ENCODE measurements around the gene ARPC1B. TPM values are rescaled to one million over a fixed set of nuclear protein-coding genes. Genes with fewer than 3 reads are reported as not detected.

ARPC1B gene
- total and polyA plus RNA-seq, 2 donors from 2014 or later = 74.1 to 216 TPM

- H3K9me3 ChIP-seq (ENCODE audit: control insufficient read depth in 2 of 3, insufficient read depth in 1 of 3, low read length in 3 of 3) = no peaks in the 10 kb centered on the region
- H3K36me3 ChIP-seq (ENCODE audit: control insufficient read depth in 2 of 3, insufficient read depth in 3 of 3, low read length in 3 of 3) = peaks cover 2 to 30% (median 28%) of the 10 kb centered on the region in 3 donors
- peaks cover 0 to 6% (median 0%) of the 10 kb centered on the region in 3 donors for H3K4me1 ChIP-seq (ENCODE audit: control insufficient read depth in 2 of 3, insufficient read depth in 2 of 3, low read depth in 1 of 3, low read length in 3 of 3)
- H3K4me3 ChIP-seq (ENCODE audit: low read length in 3 of 3) = no peak overlapping the region
- intact Hi-C loops (cut with DNase I) = no loop called here
- FAIRE-seq (no peak), DNase-seq (no peak)
- TF ChIP-seq CTCF (IDR thresholded peaks at IDR 0.05; ENCODE audit: borderline replicate concordance, extremely low read depth, insufficient read depth) = no peak
- H3K9ac ChIP-seq (ENCODE audit: low read length in 3 of 3) = no peak overlapping the region
- H3K27me3 ChIP-seq (ENCODE audit: control insufficient read depth, insufficient read depth, low read length) = no peaks in the 10 kb centered on the region
- H3K27ac ChIP-seq (ENCODE audit: low read depth in 2 of 2, low read length in 2 of 2) = no peak overlapping the region
Observed at GRCh38 chr7:99395616-99396327, 21.2 kb downstream of the ARPC1B start.

- Histone ChIP-seq H3K4me1 (ENCODE audit: control insufficient read depth in 2 of 3, insufficient read depth in 2 of 3, low read depth in 1 of 3, low read length in 3 of 3) (peaks cover 0 to 6% (median 0%) of the 10 kb centered on the region in 3 donors), H3K36me3 (ENCODE audit: control insufficient read depth in 2 of 3, insufficient read depth in 3 of 3, low read length in 3 of 3) (peaks cover 2 to 38% (median 29%) of the 10 kb centered on the region in 3 donors), H3K4me3 (ENCODE audit: low read length in 3 of 3) (no peak overlapping the region), H3K27me3 (ENCODE audit: control insufficient read depth, insufficient read depth, low read length) (no peaks in the 10 kb centered on the region), H3K27ac (ENCODE audit: low read depth in 2 of 2, low read length in 2 of 2) (no peak overlapping the region), H3K9ac (ENCODE audit: low read length in 3 of 3) (no peak overlapping the region), H3K9me3 (ENCODE audit: control insufficient read depth in 2 of 3, insufficient read depth in 1 of 3, low read length in 3 of 3) (no peaks in the 10 kb centered on the region)
- FAIRE-seq (no peak), DNase-seq (peak in 4 of 5 donors; percentile 58 to 67 (median 64))
- no peak for TF ChIP-seq CTCF (IDR thresholded peaks at IDR 0.05; ENCODE audit: borderline replicate concordance, extremely low read depth, insufficient read depth)
- intact Hi-C loops (cut with DNase I) = no loop called here
Observed at GRCh38 chr7:99396418-99397296, 22.1 kb downstream of the ARPC1B start.

- H3K9me3 ChIP-seq (ENCODE audit: control insufficient read depth in 2 of 3, insufficient read depth in 1 of 3, low read length in 3 of 3) = no peaks in the 10 kb centered on the region
- FAIRE-seq = no peak
- H3K27me3 ChIP-seq (ENCODE audit: control insufficient read depth, insufficient read depth, low read length) = no peaks in the 10 kb centered on the region
- peaks cover 2 to 38% (median 29%) of the 10 kb centered on the region in 3 donors for H3K36me3 ChIP-seq (ENCODE audit: control insufficient read depth in 2 of 3, insufficient read depth in 3 of 3, low read length in 3 of 3)
- peaks cover 0 to 6% (median 0%) of the 10 kb centered on the region in 3 donors for H3K4me1 ChIP-seq (ENCODE audit: control insufficient read depth in 2 of 3, insufficient read depth in 2 of 3, low read depth in 1 of 3, low read length in 3 of 3)
- DNase-seq = no peak
- no peak overlapping the region for H3K4me3 ChIP-seq (ENCODE audit: low read length in 3 of 3)
- H3K27ac ChIP-seq (ENCODE audit: low read depth in 2 of 2, low read length in 2 of 2) = no peak overlapping the region
- no peak overlapping the region for H3K9ac ChIP-seq (ENCODE audit: low read length in 3 of 3)
- intact Hi-C loops (cut with DNase I) = no loop called here
- no peak for TF ChIP-seq CTCF (IDR thresholded peaks at IDR 0.05; ENCODE audit: borderline replicate concordance, extremely low read depth, insufficient read depth)
Observed at GRCh38 chr7:99397297-99397983, 22.9 kb downstream of the ARPC1B start.

All from kidney (tissue), 14 donors.